ENCODE results near the gene CDKAL1. TPM values are rescaled to one million over a fixed set of nuclear protein-coding genes. Genes with fewer than 3 reads are reported as not detected.

The CDKAL1 gene
- total and polyA plus RNA-seq, 2 of the 8 experiments (the other 6 are each of a cell fraction or from before 2014, with no cell fraction given) = 8.4 to 24.6 TPM

DNA sequence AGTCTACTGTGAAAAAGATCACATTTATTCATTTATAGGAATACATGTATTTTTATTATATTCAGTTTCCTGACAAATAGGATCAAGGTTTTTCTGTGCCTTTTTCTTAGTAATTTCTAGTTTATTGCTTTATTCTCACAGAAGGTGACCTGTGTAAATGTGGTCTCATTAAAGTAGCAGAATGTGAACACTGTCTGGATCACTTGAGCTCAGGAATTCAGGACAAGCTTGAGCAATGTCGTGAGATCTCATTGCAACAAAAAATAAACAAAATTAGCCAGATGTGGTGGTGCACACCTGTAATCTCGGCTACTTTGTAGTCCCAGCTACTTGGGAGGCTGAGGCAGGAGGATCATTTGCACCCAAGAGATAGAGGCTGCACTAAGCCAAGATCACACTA, 516.7 kb downstream of the CDKAL1 start (continued):
- TF ChIP-seq RAD21 (IDR thresholded peaks at IDR 0.05 in 1 of 2, conservative IDR thresholded peaks at IDR 0.05 in 1 of 2; ENCODE audit: low read depth in 2 of 2, low read length in 2 of 2) = no peak
- TF ChIP-seq, protein P1, sequence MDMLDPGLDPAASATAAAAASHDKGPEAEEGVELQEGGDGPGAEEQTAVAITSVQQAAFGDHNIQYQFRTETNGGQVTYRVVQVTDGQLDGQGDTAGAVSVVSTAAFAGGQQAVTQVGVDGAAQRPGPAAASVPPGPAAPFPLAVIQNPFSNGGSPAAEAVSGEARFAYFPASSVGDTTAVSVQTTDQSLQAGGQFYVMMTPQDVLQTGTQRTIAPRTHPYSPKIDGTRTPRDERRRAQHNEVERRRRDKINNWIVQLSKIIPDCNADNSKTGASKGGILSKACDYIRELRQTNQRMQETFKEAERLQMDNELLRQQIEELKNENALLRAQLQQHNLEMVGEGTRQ (IDR thresholded peaks at IDR 0.05; ENCODE audit: low read length) = no peak
- TF ChIP-seq SUZ12 (IDR thresholded peaks at IDR 0.05; ENCODE audit: low read length) = no peak
- TF ChIP-seq KDM4A (IDR thresholded peaks at IDR 0.05; ENCODE audit: low read depth, low read length, severe bottlenecking) = no peak
- no peak for TF ChIP-seq SIN3A (conservative IDR thresholded peaks at IDR 0.05 in 1 of 2, IDR thresholded peaks at IDR 0.05 in 1 of 2; ENCODE audit: low read depth in 1 of 2, low read length in 2 of 2)

Measured in H1 (cell line).